Islet of Langerhans (tissue), 1 donor: ENCODE results near the gene AGPAT3.
"Not testable (repeated sequence)": the region's sequence is repeated elsewhere in the genome, so short reads cannot be mapped to it uniquely, and the experiment has no call there.

Experiments
- FAIRE-seq: peaks from one replicate; lab custom pipeline; 2011; peaks lifted over from hg19 to GRCh38; lab: Jason Lieb, UNC

AGPAT3 gene

DNA sequence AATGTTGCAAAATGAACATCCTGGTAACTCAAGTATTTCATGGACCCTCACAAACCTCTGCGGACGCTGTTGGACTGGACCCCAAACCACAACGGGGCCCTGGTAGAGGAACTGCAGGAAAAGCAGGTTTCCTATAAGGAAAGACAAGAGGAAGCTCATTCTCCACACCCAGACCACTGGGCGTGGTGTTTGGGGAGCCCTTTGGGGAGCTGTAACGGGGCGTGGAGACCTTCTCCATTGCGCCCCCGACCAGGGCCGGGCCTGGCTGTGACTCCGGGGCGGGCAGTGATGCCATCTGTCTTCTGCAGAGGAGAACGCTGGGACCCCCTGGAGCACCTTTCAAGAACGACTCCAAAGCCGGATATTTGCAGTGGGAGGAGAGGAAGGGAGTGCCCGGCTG is 30.0 kb upstream of the AGPAT3 start:
- no peak for FAIRE-seq

GRCh38 chr21:43835861-43836260 is 29.2 kb upstream of the AGPAT3 start:
- FAIRE-seq: no peak

DNA sequence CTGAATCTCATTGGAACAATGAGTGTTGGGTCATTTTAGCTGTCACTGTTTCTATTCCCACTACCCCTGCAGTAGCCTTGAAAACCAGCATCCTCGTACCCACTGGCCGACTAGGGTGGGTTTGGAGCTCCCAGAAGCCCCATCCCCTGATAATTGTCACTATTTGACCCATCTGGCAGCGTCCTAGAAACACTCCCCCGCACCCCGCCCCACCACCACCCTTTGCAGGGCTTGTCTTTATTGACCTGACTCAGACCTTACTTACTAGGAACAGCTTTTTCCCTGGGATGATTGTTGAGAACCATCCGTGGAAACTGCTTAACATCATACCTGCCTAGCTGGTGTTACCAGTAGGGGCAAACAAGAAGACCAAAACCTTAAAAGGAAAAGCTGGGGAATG is 28.4 kb upstream of the AGPAT3 start:
- FAIRE-seq: no peak

- FAIRE-seq: no peak
Observed at GRCh38 chr21:43840259-43840658, 24.8 kb upstream of the AGPAT3 start.

DNA sequence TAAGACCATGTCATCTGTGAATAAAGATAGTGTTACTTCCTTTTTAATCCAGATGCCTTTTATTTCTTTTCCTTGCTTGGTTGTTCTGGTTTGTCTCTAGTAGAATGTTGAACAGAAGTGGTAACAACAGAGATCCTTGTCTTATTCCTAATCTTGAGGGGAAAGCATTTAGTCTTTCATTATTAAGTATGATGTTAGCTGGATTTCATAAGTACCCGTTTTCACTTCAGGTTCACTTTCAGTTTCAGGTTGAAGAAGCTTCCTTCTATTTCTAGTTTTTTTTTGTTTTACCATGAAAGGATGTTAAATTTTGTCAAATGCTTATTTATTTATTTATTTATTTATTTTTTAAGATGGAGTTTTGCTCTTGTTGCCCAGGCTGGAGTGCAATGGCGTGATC is 22.3 kb upstream of the AGPAT3 start:
- no peak for FAIRE-seq

GRCh38 chr21:43844906-43845305 is 20.1 kb upstream of the AGPAT3 start:
- not testable (repeated sequence) for FAIRE-seq

DNA sequence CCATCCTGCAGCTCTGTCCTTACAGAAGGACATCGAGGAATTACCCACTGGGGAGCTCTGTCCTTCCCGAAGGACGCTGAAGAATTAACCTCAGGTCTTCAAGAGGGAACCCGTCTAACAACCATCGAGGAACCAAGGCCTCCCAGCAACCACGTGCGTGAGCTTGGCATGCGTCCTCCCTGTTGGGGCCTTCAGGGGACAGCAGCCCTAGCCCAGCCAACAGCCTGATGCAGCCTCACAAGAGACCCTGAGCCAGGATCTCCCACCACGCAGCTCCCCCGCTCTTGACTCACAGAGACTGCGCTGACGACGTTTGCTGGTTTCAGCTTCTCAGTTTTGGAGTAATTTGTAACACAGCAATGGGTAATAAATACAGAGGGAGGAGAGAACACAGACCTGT is 19.6 kb upstream of the AGPAT3 start:
- FAIRE-seq: no peak

DNA sequence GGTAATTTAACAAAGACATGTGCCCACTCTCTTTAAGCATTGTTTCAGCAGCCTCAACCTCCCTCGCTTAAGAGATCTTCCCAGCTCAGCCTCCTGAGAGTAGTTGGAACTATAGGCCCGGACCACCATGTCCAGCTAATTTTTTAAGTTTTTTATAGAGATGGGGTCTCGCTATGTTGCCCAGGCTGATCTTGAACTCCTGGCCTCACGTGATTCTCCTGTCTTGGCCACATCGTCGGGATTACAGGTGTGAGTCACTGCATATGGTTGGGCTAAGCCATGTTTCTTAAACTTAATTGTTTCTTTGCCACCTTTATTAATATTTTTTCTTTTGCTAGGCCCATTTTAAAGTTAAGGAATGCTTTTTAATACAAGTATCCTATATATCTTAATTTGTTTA is 18.6 kb upstream of the AGPAT3 start:
- no peak for FAIRE-seq

DNA sequence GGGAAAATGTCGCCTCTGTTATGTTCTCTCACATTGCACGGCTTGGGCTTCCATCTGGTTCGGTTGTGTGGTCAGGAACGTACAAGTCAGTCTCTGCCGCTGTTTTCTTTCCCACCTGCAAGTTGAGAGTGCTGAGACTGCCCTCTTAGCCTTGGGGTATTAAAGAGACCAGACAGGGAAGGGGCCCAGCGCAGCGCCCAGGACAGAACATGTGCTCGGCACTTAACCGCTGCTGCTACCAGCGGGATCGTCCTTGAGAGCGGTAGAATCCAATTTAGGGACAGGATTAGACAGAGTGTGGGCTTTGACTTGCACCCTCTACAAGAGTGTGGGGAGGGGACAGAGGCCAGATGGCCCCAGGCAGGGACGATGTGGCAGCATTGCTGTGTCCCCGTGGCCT is 17.7 kb upstream of the AGPAT3 start:
- no peak for FAIRE-seq

GRCh38 chr21:43848771-43849170 is 16.3 kb upstream of the AGPAT3 start:
- no peak for FAIRE-seq

GRCh38 chr21:43849532-43850299 is 15.3 kb upstream of the AGPAT3 start:
- FAIRE-seq: no peak

GRCh38 chr21:43850728-43851295 is 14.2 kb upstream of the AGPAT3 start:
- no peak for FAIRE-seq

- no peak for FAIRE-seq
Observed at GRCh38 chr21:43851593-43851992, 13.4 kb upstream of the AGPAT3 start.

DNA sequence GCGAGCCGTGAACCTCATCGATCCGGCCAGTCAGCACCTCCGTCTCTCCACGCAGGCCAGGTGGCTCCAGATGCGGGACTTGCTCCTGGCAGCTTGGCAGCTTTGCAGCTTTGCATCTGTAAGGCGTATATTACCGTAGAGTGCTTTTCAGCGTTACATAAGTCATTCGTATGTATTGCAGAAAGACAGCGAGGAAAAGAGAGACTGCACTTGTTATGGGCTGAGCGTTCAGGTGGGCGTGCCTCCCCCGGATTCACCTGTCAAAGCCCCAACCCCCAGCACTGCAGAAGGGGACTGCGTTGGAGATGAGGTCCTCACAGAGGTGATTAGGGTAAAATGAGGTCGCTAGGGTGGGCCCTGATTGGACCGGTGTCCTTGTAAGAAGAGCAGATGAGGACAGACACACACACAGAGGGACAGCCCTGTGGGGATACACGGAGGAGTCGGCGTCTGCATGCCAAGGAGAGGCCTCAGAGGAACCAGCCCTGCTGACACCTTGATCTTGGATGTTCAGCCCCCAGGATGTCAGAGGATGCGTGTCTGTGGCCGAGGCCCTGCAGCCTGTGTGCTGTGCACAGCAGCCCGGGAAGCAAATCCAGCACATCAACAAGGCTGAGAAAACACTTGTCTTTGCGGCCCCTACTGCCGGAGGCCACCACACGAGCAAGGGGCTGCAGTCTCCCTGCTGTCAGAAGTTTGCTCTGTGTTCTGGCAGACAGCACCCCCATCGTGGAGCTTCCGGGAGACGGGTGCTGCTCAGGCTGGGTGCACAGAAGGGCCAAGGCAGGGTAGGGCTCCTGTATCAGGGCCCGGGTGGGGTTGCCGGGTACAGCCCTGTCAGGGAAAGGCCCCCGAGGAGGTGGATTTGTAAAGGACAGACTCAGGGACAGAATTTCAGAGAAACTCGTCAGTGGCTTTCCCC is 10.9 kb upstream of the AGPAT3 start:
- no peak for FAIRE-seq

- FAIRE-seq: no peak
Observed at GRCh38 chr21:43854773-43855633, 10.0 kb upstream of the AGPAT3 start.

GRCh38 chr21:43855955-43856354 is 9.1 kb upstream of the AGPAT3 start:
- no peak for FAIRE-seq

DNA sequence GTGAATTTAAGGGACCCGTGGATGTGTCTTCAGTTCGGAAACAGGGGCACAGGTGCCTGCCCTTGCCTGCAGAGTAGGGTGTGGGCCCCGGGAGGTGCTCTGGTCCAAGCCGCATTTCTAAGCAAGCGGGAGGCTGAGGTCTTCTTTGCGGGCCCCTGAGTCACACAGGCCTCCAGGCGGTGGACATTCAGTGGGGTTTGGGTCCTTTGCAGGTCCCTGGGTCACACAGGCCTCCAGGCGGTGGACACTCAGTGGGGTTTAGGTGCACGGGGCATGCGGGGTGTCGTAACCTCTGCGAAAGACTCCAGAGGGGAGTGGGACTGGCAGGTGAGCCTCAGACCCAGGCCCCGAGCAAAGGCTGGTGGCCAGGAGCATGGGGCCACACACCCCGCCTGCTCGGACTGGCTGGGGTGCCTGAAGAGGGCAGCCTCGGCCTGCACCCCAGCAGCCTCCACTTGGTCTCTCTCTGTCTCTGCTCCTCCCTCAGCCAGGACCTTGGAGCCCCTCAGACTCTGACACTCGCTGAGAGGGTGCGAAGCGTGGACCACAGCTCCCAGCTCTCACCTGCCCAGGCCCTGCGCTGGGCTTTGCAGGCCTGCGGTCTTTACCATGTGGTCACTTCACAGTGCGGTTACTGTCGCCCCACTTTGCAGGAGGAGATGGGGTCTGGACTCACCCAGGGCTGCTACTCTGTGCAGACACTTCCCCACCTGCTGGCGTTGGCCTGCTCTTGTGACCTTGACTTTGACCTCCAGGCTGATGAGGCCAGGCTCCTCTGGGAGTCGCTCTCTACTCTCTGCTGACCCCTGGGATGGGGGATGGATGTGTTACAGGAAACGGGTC is 6.0 kb upstream of the AGPAT3 start:
- no peak for FAIRE-seq

DNA sequence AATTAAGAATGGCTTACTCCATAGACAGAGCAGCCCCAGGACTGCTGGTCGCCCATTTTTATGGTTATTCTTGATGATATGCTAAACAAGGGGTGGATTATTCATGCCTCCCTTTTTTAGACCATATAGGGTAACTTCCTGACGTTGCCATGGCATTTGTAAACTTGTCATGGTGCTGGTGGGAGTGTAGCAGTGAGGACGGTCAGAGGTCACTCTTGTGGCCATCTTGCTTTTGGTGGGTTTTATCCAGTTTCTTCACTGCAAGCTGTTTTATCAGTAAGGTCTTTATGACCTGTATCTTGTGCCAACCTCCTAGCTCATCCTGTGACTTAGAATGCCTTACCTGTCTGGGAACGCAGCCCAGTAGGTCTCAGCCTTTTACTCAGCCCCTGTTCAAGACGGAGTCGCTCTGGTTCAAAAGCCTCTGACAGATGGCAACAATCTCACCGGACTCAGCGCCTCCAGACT is 5.2 kb upstream of the AGPAT3 start:
- no peak for FAIRE-seq

DNA sequence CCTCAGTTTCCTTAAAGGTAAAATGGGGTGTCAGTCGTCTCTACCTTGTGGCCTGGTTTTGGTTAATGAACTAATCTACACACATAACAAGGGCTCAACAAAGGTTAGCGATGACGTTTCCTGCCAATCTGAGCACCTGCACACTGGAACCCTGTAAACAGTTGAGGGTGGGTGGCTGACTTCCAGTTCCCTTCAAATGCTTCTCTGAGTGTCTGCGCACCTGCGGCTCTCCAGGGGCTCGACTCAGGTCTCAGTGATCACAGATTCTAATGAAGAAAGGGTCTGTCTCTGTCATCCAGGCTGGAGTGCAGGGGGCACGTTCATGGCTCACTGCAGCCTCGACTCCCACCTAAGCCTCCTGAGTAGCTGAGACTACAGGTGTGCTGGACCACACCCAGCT is 3.3 kb upstream of the AGPAT3 start:
- no peak for FAIRE-seq

- no peak for FAIRE-seq
Observed at GRCh38 chr21:43864313-43864961, 586 bp upstream of the AGPAT3 start.
